Ovary (tissue), 3 donors: ENCODE measurements around the gene EPS8L1.

Experiments used
- CTCF ChIP-seq, 3 donors: fragments of 450-650 bp in 2 of 3; fragments of 200-600 bp in 1 of 3; IDR thresholded peaks; one replicate each; pipeline versions ENCODE4 v1.5.1 to v1.8.0; 2016 to 2022; ENCODE audit warnings: antibody characterized with exemption in 3 of 3, mild to moderate bottlenecking in 1 of 3
- EP300 ChIP-seq: sonication (generic); formaldehyde crosslinking; IDR thresholded peaks from one replicate; pipeline ENCODE4 v1.6.1; 2017; ENCODE audit warnings: antibody characterized with exemption
- donor health status: DM: no; HTN: no; CAD: no.

- TF ChIP-seq CTCF (IDR thresholded peaks at IDR 0.05) (no peak), EP300 (peak; percentile 88)
Measured at GRCh38 chr19:55113570-55114039, 37.9 kb downstream of the EPS8L1 start.
